PC-9 (cell line): ENCODE results near the gene PRDM12.

Source experiments
- EZH2 ChIP-seq: fragments of 200-600 bp; sonication (generic); IDR thresholded peaks from 2 replicates; pipeline ENCODE4 v1.8.0; 2017; ENCODE audit warnings: antibody characterized with exemption, low read depth
- TF ChIP-seq, protein P1 (sequence below): fragments of 200-600 bp; sonication (generic); conservative IDR thresholded peaks from 2 replicates; pipeline ENCODE4 v1.6.1; 2017; ENCODE audit warnings: mixed run types, antibody characterized with exemption, mild to moderate bottlenecking, moderate library complexity

DNA sequence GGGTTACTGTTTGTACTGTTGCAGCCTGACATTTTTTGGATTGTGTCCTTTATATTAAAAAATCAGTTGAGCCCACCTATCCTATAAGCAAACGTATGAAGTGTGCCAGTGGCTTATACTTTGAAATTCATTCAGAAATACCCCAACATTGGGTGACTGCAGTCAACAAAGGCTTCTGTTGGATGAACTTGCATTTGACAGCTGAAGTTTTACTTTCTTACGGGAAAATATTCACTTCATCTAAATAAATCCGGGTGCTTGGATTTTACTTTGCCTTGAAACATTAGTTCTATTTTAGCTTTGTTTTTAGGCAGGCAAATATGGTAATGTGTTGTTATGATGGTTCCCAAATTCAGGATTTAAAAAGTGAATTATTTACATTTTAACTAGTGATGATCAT is 50.9 kb downstream of the PRDM12 start:
- TF ChIP-seq, protein P1, sequence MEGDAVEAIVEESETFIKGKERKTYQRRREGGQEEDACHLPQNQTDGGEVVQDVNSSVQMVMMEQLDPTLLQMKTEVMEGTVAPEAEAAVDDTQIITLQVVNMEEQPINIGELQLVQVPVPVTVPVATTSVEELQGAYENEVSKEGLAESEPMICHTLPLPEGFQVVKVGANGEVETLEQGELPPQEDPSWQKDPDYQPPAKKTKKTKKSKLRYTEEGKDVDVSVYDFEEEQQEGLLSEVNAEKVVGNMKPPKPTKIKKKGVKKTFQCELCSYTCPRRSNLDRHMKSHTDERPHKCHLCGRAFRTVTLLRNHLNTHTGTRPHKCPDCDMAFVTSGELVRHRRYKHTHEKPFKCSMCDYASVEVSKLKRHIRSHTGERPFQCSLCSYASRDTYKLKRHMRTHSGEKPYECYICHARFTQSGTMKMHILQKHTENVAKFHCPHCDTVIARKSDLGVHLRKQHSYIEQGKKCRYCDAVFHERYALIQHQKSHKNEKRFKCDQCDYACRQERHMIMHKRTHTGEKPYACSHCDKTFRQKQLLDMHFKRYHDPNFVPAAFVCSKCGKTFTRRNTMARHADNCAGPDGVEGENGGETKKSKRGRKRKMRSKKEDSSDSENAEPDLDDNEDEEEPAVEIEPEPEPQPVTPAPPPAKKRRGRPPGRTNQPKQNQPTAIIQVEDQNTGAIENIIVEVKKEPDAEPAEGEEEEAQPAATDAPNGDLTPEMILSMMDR: no peak
- TF ChIP-seq EZH2: no peak
